HG03039 (cell line): ENCODE measurements around the gene BICC1.

Experiments used
- ATAC-seq: cut with Tn5 transposase; IDR thresholded peaks from one replicate; pipeline ENCODE4 v1.9.1; 2021; ENCODE audit warnings: mild to moderate bottlenecking, moderate library complexity; ENCODE audit not compliant: unreplicated experiment

The BICC1 gene

DNA sequence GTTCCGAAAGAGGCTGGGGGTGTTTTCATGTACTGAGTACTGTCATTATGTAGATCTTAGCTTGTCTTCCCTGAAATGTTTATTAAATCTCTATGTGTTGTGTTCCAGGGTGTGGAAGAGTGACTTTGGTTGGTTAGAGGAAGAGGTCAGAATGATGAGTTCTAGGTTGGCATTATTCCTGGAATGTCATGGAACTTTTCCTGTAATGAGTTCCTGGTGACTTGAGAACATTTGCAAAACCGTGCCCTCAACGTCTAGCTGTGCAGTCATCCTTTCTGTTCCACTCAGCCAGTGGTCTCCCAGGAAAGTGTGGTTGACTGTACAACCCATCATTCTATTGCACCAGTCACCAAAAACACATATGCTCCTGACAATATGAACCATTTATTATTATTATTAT, 129.6 kb downstream of the BICC1 start:
- ATAC-seq: no peak

- no peak for ATAC-seq
Measured at GRCh38 chr10:58642916-58643428, 130.3 kb downstream of the BICC1 start.

DNA sequence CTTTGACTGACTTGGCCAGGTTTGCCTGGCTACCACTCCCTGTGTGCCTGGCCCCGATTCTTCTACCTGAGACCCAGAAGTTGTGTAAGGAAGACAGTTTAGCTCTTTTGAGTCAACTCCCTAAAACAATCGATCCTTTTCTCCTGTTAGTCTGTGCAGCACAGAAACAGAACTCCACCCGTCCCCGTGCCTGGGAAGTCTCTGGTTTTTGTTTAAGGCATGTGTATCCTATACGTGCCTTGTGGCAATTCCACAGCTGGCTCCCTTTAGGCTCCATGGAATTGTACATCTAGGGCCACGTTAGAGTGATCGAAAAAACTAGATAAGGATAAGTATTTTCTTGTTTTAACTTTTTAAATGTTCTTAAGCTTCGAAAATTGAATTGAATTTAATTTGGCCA, 131.6 kb downstream of the BICC1 start:
- ATAC-seq: no peak

GRCh38 chr10:58645416-58646146, 132.9 kb downstream of the BICC1 start:
- ATAC-seq: no peak

- ATAC-seq: no peak
Measured at GRCh38 chr10:58647376-58648112, 134.9 kb downstream of the BICC1 start.

DNA sequence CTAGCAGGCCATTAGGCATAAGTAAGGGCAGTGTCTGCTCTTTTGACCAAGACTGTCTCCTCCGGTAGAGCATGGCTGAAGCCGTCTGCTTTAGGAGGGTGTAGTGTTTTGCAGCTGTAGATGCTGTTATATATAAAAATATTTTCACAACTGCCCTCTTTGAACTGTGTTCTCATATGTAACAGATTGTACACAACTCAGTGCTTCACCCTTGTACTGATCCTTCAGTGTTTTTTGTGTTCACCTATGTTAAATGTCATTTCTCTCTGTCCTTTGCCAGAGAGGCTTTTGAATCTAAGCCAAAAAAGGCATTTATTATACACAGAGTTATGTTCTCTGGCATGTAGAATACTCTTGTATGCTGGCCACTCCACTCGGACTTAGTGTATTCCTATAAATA, 135.5 kb downstream of the BICC1 start:
- no peak for ATAC-seq

DNA sequence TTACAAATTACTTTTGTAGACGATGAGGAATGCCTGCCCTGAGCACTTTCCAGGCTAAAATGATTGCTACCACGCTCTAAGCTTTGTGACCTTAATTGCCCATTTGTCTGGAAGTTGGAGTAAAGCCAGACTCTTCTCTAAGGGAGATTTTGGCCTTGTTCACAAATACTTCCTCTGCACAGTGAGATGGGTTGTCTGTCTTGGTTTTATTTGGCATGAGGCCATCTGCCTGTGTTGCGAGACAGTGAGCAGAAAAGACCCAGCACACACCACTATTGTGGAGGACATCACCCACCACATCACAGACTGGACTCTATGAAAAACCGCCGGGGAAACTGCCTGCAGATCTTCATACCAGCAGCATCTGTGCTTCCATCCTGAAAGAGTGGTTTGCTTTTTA, 138.4 kb downstream of the BICC1 start:
- no peak for ATAC-seq

DNA sequence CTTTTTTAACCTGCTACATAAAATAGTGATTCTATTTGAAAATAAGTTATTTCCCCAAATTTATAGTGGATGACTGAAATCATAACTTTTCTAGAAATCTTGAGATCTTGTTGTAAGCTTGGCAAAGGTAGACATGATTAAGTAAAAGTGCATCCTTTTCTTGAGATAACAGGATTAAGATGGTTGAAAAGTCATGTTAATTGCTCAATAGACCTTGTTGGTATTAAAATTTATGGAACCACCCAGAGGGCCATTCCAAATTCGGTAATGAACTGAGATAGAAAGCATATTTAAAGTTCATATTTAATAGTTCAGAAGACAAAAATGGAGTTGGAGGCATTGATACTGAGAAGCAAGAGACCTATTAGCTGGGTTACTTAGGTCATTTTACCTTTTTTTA, 139.1 kb downstream of the BICC1 start:
- ATAC-seq: no peak

DNA sequence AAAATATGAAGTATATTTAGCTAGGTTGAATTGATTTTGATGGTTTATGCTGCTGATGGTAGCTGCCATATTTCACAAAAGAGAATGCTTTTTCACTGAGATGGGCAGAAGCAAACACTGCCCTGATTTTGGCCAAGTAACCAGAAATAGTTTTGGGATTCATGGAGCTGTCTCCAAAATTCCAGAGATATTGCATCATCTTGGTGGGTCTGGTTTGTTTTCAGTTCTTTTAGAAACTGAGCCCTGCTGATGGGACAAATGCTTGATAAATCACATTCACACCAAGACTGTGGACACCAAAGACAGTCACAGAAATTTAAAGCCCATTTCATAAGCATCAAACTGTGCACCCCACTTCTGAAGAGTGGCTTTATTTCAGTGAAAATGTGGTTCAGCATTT, 140.5 kb downstream of the BICC1 start:
- ATAC-seq: no peak

GRCh38 chr10:58660575-58661255, 148.0 kb downstream of the BICC1 start:
- no peak for ATAC-seq

- no peak for ATAC-seq
Measured at GRCh38 chr10:58661336-58661735, 148.7 kb downstream of the BICC1 start.

GRCh38 chr10:58661902-58662301, 149.2 kb downstream of the BICC1 start:
- ATAC-seq: no peak

- no peak for ATAC-seq
Measured at GRCh38 chr10:58662314-58662713, 149.6 kb downstream of the BICC1 start.

DNA sequence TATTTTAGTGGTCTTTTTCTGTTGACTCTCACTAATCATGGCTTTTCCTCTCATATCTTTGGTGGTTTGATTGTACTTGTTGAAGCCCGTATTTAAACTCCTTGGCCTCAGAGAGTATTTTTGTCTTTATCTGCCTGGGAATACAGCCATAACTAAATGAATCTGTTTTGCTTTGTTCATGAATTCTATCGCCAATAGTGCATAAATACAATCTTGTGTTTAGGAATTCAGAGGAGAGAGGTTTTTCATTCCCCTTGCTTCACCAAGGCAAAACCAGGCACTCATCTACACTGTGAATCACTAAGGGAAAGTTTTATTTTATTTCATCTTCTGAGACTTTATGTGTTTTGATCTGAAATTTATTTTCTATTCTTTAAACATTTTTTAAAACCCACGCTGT, 152.7 kb downstream of the BICC1 start:
- ATAC-seq: no peak

GRCh38 chr10:58666024-58666423, 153.4 kb downstream of the BICC1 start:
- ATAC-seq: no peak

- ATAC-seq: no peak
Measured at GRCh38 chr10:58667658-58668310, 155.1 kb downstream of the BICC1 start.

GRCh38 chr10:58672845-58673244, 160.2 kb downstream of the BICC1 start:
- no peak for ATAC-seq

GRCh38 chr10:58674251-58674650, 161.6 kb downstream of the BICC1 start:
- no peak for ATAC-seq

GRCh38 chr10:58675321-58675720, 162.6 kb downstream of the BICC1 start:
- ATAC-seq: no peak

- ATAC-seq: no peak
Measured at GRCh38 chr10:58691528-58691927, 178.9 kb downstream of the BICC1 start.

GRCh38 chr10:58693919-58694318, 181.2 kb downstream of the BICC1 start:
- no peak for ATAC-seq
